NCI-H2196 (cell line): ENCODE results near the gene MAPK10.
A peak's percentile ranks its signal among the peaks of the same experiment; 100 is the strongest.
"Not testable (repeated sequence)": the region's sequence is repeated elsewhere in the genome, so short reads cannot be mapped to it uniquely, and the experiment has no call there.

Experiments
- DNase-seq: peaks from one replicate; lab custom pipeline; 2025; ENCODE audit not compliant: unreplicated experiment; lab: John Stamatoyannopoulos, UW

Gene MAPK10

DNA sequence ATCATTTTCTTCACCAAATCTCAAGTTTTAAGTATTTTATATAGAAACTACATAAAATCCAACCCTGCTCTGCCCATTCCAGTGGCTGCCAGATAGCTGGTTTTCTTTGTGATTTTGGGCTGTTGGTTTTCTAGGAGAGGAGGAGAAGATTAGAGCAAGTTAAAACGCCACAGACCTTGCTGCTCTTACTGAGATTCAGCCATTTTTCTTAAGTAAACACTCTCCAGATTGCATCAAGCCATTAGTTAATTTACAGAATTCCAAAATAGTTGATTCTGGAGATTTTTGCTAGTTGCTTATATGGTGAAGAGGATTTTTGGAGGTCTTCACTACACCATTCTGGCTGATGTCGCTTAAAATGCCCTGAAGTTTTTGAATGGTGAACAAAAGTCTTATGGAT lies 366.2 kb downstream of the MAPK10 start:
- DNase-seq: no peak

DNA sequence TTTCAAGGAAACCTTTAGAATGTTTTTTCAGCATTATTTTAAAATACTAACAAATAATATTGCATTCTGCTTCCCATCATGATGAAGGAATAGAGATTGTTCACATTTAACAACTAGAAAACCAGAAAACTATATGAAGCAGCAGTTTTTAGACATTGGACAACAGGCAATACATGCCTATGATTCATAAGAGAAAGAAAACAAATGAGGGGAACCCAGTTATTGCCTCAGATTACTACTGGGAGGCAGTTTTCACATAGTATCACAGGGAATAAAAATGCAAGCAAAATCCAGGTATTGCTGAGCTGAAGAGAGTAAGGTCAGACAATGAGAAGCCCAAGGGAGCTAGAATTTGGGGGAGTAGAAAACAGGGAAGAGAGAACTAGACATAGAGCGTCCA lies 373.6 kb downstream of the MAPK10 start:
- no peak for DNase-seq

GRCh38 chr4:85979276-85979675 lies 380.6 kb downstream of the MAPK10 start:
- no peak for DNase-seq

GRCh38 chr4:85970535-85970934 lies 389.3 kb downstream of the MAPK10 start:
- DNase-seq: no peak

DNA sequence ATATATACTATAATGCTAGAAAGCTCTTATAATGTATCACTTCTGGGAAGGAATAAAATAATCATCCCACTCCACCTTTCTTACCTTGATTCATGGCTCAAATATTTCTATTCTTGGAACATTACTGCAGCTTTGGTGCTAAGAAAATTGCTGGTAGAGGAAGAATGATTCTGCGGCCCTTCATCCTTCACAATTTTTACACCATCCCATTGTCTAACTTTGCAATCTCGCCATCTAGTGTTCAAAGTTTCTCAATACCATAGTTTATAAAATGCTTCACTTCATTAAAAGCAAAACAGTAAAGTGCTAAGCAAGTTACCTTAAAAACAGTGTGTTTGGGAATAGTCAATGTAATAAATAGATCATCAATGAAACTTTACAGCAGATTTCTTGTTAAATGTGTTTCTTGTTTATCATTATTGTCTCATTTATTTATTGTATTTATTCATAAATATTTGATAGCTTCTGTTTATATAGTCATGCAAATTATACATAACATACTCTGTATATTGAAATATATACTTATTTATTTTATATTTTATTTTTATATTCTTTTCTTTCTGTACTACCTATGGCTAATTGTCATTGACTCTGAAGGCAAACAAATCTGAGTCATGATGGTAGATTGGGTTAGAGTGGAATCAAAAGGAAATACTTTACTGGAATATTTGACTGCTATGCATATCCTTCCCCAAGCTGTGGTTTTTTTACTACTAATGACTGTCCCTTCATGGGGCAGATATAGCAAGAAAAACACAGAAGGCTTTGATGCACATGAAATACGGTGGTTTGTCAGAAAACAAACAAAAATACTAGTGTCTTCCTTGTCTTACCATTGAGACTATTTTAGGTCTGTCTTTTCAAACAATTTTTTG lies 390.7 kb downstream of the MAPK10 start:
- peak; percentile 47 for DNase-seq

- DNase-seq: no peak
Measured at GRCh38 chr4:85967872-85968271, 392.0 kb downstream of the MAPK10 start.

DNA sequence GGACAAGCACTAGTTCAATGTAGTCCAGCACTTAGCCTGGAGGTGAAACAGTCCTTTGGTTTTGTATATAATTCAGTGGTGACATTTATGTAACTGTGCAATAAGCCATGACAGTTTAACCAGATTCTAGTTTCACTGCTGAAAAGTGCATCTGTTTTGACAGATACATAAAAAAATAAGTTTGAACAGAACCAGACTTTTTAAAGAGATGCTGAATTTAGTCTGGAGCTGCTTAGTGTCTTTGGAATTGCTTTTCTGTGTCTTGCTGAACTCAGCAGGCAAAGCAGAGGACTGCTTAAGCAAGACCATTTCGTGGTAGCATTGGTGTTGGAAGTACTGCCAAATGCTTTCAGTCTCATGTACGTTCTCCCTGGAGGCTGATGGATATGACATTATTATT lies 393.5 kb downstream of the MAPK10 start:
- DNase-seq: no peak

GRCh38 chr4:85965529-85965928 lies 394.3 kb downstream of the MAPK10 start:
- no peak for DNase-seq

DNA sequence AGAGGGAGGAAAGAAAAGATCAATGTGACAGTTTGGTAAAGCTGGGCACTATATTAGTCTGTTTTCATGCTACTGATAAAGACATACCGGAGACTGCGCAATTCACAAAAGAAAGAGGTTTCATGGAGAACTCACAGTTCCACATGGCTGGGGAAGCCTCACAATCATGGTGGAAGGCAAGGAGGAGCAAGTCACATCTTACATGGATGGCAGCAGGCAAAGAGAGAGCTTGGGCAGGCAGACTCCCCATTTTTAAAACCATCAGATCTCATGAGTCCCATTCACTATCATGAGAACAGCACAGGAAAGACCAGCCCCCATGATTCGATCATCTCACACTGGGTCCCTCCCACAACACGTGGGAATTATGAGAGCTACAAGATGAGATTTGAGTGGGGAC lies 394.8 kb downstream of the MAPK10 start:
- DNase-seq: not testable (repeated sequence)

DNA sequence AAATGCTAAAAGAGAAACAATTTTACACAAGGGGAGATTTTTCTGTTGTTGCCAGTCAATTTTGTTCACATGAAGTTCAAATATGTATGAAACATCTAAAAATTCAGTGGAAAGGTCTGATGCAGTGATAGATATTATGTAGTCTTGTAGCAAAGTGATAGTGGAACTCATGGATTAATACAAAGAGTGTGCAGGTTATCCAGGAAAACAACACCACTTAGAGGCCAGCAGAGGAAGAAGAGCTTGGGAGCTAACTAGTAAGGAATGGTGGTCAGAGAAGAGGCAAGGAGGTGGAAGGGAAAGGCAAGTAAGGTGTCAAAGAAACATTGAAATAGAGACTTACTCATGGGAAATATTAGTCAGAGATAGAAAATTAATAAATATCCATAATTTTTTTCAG lies 395.6 kb downstream of the MAPK10 start:
- no peak for DNase-seq

DNA sequence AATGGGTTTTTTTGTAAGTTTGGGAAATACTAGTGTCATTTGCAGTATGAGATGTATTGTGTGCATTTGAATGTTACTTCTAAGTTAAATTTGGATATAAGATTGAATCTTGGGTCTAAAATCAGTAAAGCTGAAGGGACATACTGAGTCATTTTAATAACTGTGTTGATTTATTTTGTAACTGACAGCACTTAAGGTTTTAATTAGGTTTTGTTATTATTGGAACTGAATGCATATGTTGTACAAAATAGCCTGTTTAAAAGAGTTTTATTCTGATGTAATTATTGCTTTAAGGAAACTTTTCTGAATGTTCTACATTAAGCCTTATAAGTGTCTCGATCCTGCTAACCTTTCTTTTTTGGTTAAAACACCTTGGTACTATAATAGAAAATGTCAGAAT lies 396.6 kb downstream of the MAPK10 start:
- DNase-seq: no peak

DNA sequence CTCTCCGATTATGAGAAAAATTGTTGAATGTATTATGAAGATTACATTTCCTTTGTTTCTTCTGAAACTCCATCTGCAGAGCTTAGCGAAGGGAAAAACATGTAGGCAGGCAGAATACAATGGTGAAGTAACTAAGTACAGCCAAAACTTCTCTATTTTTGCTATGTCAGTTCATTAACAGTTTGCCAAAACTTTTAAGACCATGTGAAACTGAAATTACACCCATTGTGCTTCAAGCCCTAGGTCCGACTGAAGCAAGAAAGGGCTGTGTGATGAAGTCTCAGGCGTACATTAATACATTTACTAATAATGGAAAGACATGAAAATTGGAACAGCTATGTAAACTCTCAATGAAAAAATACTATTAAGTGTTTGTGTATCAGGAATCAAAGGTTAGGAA lies 398.0 kb downstream of the MAPK10 start:
- no peak for DNase-seq

DNA sequence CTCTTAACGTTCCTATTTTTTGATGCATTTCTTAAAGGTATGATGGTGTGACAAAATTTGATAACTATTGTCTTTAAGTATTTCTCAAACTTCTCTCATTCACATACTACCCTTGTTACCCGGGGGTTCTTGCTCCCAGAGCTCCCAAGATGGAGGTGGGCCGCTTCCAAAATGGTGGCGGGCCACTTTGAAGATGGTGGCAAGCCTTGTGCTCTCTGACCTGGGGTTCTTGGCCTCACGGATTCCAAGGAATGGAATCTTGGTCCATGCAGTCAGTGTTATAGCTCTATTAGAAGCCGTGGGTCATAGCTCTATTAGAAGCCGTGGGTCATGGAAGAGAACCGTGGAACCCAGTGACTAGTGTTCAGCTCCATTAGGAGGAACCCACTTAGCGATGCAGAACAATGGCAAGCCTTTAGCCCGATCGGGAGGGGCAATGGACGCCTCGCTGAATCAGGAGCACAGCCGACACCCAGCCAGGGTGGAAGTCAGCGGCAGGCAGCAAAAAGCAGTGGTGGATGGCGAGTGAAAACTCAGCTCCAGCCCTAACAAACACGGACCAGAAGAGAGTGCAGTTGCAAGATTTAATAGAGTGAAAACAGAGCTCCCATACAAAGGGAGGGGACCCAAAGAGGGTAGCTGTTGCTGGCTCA lies 403.4 kb downstream of the MAPK10 start:
- DNase-seq: no peak

GRCh38 chr4:85955620-85956292 lies 404.1 kb downstream of the MAPK10 start:
- DNase-seq: no peak

DNA sequence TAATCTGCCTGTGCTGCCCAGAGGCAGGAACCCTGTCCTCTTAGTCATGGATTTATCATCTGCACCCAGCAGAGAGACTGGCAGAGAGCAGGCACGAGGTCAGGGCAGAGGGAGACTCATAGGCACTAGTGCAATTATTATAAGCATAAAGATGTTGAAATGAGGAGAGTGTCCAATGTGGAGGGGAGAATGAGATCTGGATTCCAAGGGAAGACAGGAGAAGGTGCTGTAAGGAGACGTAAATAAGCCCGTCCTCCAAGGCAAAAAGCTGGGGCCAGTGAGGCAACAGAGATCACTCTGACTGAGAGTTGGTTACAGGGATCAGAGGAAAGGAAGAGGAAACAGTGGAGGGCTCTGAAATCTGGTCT lies 406.2 kb downstream of the MAPK10 start:
- DNase-seq: no peak

DNA sequence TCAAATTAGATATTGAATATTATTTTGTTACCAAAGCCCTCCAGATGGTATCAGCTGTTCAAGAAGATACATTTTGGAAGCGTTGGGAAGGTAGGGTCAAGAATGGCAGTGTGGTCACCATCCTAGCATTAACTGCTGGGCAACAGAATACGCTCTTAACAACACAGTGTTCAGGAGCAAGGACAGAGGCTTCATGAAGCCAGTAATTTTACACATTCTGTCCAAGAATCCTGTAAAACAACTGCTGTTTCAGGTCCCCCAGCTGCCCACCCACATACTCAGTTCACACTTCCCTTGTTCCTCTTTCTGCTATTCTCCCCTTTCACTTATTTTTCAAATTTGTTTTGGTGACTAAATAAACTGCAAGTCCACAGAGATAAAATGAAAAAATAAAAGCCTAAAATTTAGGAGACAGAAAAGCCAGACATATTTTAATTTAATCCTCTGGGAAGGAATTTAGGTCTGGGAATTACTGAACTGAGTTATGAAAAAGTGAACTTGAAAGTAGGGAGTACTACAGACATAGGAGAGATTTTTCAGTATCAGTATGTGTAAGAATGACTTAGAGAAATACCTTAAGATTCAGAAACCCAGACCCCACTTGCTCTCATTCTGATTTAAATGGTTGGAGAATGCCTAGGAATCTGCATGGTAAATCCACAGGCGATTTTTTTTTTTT lies 406.7 kb downstream of the MAPK10 start:
- no peak for DNase-seq

- no peak for DNase-seq
Measured at GRCh38 chr4:85952528-85952927, 407.3 kb downstream of the MAPK10 start.

- DNase-seq: no peak
Measured at GRCh38 chr4:85951099-85951498, 408.8 kb downstream of the MAPK10 start.

DNA sequence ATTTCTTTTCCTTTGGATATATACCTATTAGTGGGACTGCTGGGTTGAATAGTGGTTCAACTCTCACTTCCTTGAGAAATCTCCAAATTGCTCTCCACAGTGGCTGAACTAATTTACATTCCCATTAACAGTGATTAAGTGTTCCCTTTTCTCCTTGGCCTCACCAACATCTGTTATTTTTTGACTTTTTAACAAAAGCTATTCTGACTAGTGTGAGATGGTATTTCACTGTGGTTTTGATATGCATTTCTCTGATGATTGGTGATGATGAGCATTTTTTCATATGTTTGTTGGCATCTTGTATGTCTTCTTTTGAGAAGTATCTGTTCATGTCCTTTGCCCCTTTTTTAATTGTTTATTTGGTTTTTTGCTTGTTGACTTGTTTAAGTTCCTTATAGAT lies 413.0 kb downstream of the MAPK10 start:
- DNase-seq: no peak

GRCh38 chr4:85942107-85942506 lies 417.7 kb downstream of the MAPK10 start:
- no peak for DNase-seq

DNA sequence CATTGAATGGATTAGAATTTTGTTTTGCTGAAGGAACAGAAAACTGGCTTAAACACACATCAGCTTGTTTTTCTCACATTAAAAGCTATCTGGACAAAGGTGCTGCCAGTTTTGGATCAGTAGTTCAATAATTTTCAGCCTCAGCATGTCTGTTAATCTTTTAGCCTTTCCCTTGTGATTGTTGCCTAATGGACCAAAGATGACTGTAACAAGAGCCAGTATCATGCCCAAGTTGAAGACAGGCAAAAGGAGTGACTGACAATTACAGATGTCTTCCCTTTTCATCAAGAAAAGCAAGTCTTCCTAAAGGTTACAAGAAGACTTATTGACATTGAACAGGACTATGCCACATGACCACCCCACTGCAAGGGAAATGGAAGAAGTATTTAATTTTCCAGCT lies 419.7 kb downstream of the MAPK10 start:
- no peak for DNase-seq
